Ishikawa (cell line): ENCODE data around the gene STAT1.

Experiments
- CEBPB ChIP-seq: IDR thresholded peaks from 2 replicates; pipeline ENCODE4 v1.6.1; 2012
- EGR1 ChIP-seq: IDR thresholded peaks from 2 replicates; pipeline ENCODE4 v1.6.1; 2012
- EP300 ChIP-seq: IDR thresholded peaks from 2 replicates; pipeline ENCODE4 v1.6.1; 2012; ENCODE audit warnings: borderline replicate concordance
- FOXM1 ChIP-seq: IDR thresholded peaks from 2 replicates; pipeline ENCODE4 v1.6.1; 2012; ENCODE audit warnings: low read depth, borderline replicate concordance
- MAX ChIP-seq: IDR thresholded peaks from 2 replicates; pipeline ENCODE4 v1.6.1; 2012
- NFIC ChIP-seq: IDR thresholded peaks from 2 replicates; pipeline ENCODE4 v1.6.1; 2012
- TAF1 ChIP-seq: IDR thresholded peaks from 2 replicates; pipeline ENCODE4 v1.6.1; 2012; ENCODE audit warnings: low read depth, mild to moderate bottlenecking
- TCF12 ChIP-seq: IDR thresholded peaks from 2 replicates; pipeline ENCODE4 v1.6.1; 2012; ENCODE audit warnings: low read depth
- TEAD4 ChIP-seq: IDR thresholded peaks from 2 replicates; pipeline ENCODE4 v1.6.1; 2012
- USF1 ChIP-seq: IDR thresholded peaks from 2 replicates; pipeline ENCODE4 v1.6.1; 2012
- YY1 ChIP-seq: IDR thresholded peaks from 2 replicates; pipeline ENCODE4 v1.6.1; 2012; ENCODE audit warnings: low read depth
- TF ChIP-seq, protein P1 (sequence below): IDR thresholded peaks from 2 replicates; pipeline ENCODE4 v1.6.1; 2012; ENCODE audit warnings: low read depth, mild to moderate bottlenecking

- TF ChIP-seq TEAD4 (no peak), YY1 (no peak), EP300 (no peak), CEBPB (no peak), NFIC (no peak), USF1 (no peak), EGR1 (no peak), MAX (no peak), FOXM1 (no peak), TAF1 (no peak), TCF12 (no peak)
- TF ChIP-seq, protein P1, sequence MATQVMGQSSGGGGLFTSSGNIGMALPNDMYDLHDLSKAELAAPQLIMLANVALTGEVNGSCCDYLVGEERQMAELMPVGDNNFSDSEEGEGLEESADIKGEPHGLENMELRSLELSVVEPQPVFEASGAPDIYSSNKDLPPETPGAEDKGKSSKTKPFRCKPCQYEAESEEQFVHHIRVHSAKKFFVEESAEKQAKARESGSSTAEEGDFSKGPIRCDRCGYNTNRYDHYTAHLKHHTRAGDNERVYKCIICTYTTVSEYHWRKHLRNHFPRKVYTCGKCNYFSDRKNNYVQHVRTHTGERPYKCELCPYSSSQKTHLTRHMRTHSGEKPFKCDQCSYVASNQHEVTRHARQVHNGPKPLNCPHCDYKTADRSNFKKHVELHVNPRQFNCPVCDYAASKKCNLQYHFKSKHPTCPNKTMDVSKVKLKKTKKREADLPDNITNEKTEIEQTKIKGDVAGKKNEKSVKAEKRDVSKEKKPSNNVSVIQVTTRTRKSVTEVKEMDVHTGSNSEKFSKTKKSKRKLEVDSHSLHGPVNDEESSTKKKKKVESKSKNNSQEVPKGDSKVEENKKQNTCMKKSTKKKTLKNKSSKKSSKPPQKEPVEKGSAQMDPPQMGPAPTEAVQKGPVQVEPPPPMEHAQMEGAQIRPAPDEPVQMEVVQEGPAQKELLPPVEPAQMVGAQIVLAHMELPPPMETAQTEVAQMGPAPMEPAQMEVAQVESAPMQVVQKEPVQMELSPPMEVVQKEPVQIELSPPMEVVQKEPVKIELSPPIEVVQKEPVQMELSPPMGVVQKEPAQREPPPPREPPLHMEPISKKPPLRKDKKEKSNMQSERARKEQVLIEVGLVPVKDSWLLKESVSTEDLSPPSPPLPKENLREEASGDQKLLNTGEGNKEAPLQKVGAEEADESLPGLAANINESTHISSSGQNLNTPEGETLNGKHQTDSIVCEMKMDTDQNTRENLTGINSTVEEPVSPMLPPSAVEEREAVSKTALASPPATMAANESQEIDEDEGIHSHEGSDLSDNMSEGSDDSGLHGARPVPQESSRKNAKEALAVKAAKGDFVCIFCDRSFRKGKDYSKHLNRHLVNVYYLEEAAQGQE, result no peak
Measured at GRCh38 chr2:191008286-191008685, 5.7 kb downstream of the STAT1 start.
